Left renal cortex interstitium (tissue), 4 donors: ENCODE measurements around the gene GATA6. TPM values are rescaled to one million over a fixed set of nuclear protein-coding genes. Genes with fewer than 3 reads are reported as not detected.

ENCODE experiments used
- DNase-seq, 4 donors: peaks; one replicate each; pipeline ENCODE4 v3.0.0-alpha.2; 2013; ENCODE audit warnings: low read depth in 4 of 4, low spot score in 2 of 4, missing footprints in 1 of 4
- polyA plus RNA-seq, 4 donors: library from polyadenylated mRNA; unstranded; fragments of 120-200 nt; gene quantifications; one replicate each; pipeline ENCODE4 v1.2.1, GENCODE V29; 2013; ENCODE audit not compliant: insufficient read length in 4 of 4

The GATA6 gene
- 10 to 100 TPM in 2 of 4 donors, 1 to 10 TPM in 2; 8.0 to 13.8 (median 9.2) TPM for polyA plus RNA-seq

DNA sequence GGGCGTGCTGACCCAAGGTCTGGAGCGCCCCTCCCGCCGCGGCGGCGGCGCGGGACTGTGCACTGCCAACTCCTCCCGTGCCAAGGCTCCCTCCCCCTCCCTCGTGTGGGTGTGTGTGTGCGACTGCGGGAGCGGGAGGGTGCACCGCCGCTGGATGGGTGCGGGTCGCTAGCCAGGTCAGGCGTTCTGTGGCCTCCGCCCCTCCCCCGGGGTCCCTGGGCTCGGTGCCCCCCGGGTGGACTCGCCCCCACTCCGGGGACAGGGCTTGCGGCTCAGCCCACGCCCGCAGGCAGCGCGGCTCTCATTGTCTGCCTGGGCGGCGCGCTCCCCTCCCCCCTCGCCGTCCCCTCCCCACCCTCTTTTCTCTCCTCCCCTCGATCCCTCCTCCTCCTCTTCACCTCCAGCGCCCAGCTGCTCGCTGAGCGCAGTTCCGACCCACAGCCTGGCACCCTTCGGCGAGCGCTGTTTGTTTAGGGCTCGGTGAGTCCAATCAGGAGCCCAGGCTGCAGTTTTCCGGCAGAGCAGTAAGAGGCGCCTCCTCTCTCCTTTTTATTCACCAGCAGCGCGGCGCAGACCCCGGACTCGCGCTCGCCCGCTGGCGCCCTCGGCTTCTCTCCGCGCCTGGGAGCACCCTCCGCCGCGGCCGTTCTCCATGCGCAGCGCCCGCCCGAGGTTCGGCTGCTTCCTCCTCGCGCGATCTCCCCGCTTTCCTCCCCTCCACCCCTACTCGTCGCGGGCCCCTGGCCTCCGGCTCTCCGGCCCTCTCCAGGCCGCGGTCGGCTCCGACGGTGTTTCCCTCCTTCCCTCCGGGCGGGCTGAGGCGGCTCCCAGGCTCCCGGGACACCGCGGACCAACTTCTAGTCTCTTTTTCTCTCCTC is at the start of gene GATA6:
GATA6 (plus strand) TSS at position 579 of the 878 bp plus-strand sequence. CDS start 1,556 bp downstream, outside the sequence.
- DNase-seq, result no peak

DNA sequence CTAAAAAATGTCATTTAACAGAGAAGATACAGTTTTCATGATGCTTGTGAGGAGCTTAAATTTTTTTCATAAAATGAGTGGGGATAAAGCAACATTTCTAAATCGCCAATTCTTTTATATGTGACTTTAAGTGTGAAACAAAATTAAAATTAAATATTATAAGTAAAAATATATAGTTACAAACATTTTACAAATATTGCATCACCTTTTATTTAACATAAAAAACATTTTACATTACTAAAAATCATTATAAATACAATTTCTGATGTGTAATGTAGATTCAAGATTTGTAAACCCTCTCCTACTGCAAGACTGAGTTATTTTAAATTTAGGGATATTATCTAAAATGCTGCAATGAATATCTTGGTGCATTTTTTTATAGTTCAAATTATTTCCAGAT is 44.4 kb upstream of the GATA6 start:
- no peak for DNase-seq

DNA sequence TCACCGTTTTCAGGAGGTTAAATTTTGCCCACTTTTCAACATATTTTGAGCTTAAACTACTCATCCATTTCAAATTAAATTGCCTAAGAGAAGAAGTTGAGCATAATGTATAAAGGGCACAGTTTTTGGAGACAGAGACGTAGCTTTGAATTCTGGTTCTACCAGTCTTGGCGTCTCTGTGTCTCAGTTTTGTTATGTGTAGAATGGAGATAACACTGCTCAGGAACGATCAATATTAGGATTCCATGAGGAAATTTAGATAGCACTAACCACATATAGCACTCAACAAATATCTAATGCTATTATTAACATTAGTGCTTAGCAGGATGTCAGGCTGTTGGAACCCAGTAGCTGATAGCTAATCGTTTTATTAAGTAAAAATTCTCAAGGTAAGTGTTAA is 40.4 kb upstream of the GATA6 start:
- no peak for DNase-seq

DNA sequence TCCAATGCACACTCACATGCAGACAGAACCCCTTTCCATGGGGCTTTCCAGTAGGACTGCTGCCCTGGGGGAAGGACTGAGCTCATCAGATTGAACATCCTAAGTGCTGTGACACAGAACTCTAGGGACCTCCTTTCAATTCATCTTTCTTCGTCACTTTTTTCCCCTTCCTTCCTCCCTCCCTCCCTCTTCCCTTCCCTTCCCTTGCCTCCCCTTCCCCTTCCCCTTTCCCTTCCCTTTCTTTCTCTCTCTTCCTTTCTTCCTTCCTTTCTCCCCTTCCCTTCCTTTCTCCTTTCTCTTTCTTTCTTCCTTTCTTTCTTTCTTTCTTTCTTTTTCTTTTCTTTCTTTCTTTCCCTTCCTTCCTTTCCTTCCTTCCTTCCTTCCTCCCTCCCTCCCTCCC is 39.6 kb upstream of the GATA6 start:
- DNase-seq, result no peak

DNA sequence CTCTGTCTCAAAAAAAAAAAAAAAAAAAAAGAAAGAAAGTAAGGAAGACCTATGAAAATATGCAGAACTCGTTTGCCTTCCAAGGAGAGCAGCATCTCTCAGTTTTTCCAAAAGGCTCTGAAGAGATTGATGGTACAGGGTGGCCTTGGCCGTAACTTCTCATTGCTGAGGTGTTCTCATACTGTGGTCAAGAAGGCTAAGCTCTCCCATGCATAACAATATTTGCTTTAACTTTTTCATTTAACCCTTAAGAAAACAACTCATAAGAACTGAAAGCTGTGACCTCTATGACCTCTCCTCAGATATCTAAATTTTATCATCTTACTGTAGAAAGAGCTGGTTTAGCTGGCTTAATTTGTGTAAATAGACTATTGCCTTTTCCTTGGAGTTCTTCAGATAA is 37.1 kb upstream of the GATA6 start:
- DNase-seq, result no peak

DNA sequence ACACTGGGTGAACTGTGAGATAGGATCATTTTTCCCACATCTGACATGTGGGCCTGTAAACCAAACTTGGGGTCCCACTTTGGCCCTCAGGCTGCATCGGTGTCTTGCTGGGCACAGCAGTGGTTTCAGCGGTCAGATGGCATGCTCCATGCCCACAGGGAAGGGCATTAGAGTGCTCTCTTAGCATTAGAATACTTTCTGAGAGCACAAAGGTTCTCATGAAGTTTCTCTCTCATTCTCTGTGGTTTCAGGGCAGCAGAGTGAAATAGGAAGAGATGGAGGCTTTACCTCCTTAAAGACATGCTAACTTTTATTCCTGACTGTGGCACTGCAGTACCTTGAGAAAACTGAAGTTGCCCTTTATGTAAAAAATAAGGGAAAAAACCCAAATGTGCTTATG is 36.6 kb upstream of the GATA6 start:
- DNase-seq, result no peak

DNA sequence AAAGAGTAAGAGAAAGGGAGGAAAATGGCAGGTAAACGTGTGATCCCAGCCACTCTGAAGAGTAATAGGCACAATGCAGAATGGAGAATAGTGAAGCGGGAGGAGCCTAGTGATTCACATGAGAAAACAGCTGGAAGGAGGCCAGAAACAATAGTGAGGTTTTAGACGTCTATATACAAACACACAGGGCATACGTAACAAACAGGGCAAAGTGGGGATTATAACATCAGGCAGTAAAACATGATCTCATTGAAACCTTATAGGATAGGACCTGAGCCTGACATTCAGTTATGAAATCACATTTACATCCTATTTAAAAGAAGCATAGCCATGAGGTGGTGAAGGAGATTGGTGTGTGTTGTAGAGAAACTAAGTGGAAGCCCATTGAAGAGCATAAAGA is 33.0 kb upstream of the GATA6 start:
- DNase-seq, result no peak

DNA sequence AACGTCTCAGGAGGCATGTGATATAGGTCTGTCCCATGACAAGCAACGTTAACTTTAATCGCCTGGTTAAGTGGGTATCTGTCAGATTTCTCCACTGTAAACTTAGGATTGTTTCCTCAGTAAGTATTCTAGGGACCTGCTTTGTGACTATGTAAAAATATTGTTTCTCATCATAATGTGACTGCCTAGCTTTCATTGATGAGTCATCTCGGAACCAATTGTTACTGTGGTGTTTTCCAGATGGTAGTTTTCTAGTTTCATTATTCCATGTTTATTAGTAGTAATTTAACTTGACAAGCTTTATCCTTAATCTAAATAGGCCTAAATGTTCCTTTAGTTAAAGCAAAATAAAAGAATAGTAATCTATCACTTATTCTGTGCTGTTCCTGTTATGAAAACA is 28.2 kb upstream of the GATA6 start:
- no peak for DNase-seq

DNA sequence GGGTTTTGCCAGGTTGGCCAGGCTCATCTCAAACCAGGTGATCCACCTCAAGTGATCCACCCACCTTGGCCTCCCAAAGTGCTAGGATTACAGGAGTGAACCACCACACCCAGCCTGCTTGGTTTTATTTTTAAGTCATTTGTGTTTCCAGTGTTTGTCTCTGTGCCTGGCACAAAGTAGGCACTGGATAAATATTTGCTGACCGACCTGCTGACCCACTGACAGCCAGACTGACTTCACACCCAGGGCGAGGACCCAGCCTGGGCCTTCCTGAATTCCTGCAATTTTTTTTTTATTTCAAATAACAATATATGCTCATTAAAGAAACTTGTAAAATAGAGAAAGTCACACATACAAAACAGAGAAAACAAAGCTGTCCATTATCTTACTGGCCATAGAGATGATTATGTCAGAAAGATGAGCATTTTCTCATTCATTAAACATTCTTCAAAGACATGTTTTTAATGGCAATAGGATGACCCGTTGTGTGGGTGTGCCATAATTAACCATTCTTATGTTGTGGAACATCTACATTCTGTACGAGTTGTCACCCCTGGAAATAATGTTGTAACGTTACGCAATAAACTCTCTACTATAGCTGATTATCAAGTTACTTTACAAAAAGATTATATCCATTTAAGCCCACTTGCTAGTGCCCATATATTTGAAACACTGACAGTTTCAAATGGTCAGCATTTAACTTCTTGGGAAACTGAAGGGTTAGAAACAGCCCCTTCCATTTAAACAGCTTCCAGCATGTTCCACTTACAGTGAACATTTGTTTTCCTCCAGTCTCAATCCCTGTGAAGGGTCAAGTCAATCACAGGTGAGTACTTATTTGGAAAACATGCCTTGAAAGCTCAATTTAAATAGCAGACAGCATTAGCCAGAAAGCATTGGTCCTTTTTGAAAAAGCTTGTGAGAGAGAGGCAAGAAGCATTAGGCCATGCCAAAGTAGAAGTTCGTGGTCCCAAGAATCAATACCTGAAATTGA is 25.7 kb upstream of the GATA6 start:
- no peak for DNase-seq

DNA sequence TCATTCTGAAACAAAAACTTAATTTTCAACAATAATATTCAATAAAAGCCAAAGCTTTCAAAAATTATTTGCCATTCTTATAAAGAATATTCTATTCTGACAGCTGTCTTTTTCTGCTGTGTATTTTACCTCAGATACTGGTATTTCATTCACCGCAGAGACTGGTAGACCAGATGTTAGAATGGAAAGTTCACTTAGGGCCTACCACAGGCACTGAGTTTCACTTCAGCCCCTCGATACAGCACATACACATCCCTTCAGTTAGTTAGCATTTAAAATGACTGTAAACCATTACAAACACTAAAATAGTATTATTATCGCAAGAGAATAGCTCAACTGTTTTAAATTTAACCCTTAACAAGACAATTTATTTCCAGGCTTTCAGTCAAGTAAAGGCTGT is 24.2 kb upstream of the GATA6 start:
- DNase-seq, result no peak

DNA sequence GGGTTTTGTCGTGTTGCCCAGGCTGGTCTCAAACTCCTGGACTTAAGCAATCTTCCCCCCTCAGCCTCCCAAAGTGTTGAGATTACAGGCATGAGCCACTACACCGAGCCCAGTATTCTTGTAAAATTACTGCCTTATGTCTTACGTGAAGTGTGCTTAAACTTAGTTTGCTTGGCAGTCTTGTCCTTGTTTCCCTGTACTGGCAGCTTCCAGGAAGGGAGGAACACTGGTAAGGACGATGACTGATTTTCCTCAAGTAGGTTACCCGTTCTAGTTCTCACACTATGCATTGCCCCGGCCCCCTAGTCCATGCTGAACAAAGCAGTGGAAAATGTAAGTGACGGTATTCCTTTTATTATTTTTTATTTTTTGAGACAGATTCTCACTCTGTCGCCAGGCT is 19.7 kb upstream of the GATA6 start:
- DNase-seq, result no peak

DNA sequence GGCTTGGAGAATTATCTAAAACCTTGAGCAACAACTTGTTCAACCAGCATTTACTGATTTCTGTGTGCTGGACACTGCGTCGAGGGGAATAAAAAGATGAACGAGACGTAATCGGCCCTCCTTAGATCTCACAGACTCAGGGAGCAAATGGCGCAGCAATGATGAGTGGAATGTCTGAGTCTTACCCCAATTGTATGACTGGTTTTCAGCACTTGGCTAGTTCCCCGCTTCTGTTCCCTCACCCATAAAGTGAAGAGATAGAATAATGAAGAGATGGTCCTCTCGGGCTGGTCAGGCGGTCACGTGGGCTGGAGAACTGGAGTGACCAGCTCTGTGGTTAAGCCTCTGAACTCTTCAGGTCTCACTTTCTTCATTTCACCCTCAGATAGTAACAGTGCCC is 17.3 kb upstream of the GATA6 start:
- DNase-seq, result no peak

DNA sequence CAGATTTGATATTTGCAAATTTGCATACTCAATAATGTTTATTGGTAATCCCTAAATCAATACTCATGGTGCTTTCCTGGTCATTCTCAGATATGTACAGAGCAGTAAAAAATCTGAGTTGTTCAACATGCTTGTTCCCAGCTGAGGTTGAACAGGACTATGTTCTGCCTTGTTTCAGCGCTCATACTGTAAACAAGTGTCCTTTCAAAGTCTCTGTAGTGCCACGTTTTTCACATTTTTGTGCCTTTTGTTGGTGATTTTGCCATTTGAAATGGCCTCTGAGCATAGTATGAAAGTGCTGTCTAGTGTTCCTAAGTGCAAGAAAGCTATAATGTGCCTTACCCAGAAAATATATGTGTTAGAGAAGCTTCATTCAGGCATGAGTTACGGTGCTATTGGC is 16.0 kb upstream of the GATA6 start:
- no peak for DNase-seq

DNA sequence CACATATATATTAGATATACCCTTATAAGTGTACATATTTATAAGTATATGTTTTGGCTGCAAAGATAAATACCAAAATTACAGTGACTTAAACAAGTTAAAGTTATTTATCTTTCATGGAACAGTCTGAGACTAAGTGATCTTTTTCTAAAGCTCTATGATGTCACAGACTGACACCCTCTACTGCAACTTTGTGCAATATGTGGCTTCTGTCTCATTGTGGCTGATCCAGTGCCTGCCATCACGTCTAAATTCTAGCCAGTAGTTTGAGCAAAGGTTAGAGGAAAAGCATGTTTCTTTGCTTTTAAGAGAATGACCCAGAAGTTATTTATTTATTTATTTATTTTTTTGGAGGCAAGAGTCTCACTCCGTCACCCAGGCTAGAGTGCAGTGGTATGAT is 13.8 kb upstream of the GATA6 start:
- no peak for DNase-seq

DNA sequence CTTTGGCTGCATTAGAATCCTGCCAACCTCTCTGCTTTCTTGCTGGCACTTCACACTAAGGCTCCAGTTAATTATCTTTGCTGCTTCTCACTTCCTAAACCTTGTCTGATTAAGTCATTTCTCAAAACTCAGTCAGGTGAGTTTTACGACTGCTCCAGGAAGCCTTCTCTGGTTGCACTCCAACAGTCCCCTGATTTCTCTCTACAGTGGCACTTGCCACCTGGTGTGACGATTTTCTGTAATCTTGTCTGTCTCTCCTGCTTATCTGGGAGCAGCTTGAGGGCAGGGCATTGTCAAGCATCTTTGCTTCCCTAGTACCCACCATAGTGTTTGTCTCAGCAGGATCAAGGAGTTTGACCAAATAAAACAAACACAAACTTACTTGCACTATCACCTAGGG is 10.4 kb upstream of the GATA6 start:
- no peak for DNase-seq

DNA sequence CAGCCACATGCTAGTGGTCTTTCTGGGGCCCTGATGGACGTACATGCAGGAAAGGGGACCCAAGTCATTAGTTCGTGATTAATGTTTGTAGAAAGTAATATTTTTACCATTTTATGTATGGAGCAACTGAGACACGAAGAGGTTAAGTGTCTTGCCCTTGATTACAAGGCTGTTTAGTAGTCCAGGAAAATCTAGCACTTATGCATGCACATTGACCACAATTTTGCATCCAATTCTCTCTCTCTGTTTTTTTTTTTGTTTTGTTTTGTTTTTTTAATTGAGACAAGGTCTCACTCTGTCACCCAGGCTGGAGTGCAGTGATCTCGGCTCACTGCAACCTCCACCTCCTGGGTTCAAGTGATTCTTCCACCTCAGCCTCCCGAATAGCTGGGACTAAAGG is 8.3 kb upstream of the GATA6 start:
- no peak for DNase-seq

DNA sequence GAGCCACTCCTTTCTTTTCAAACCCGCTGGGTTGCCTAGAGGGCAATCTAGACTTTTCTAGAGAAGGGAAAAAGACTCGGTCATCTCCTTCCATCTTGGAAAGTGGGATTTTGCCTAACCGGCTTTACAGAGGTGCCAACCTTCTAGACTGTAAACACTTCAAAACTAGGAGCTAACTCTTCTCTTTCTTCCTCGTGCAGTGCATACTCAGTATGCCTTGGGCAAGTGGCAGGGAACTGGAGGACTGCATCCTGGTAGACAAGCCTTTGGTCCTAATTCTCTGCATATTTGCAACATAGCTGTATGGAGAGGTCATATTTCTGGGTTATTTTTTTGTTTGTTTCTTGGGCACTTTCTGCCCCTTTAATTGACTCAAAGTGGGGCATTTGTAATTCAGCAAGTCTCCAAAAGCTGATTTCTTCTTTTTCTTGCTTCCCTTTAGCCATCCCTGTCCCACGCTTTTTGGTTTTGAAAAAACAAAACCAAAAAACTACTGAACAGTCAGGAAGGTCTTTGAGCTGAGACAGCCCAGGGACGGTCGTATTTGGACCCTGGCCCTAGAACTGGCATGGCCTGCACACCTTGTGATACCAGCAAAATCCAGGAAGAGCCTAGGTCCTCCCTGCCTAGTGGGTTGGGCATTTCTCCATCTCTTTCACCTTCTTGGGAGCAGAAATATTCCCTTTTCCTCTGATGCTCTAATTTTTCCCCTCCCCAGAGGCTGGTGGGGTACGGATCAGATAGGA is 5.8 kb upstream of the GATA6 start:
- no peak for DNase-seq

DNA sequence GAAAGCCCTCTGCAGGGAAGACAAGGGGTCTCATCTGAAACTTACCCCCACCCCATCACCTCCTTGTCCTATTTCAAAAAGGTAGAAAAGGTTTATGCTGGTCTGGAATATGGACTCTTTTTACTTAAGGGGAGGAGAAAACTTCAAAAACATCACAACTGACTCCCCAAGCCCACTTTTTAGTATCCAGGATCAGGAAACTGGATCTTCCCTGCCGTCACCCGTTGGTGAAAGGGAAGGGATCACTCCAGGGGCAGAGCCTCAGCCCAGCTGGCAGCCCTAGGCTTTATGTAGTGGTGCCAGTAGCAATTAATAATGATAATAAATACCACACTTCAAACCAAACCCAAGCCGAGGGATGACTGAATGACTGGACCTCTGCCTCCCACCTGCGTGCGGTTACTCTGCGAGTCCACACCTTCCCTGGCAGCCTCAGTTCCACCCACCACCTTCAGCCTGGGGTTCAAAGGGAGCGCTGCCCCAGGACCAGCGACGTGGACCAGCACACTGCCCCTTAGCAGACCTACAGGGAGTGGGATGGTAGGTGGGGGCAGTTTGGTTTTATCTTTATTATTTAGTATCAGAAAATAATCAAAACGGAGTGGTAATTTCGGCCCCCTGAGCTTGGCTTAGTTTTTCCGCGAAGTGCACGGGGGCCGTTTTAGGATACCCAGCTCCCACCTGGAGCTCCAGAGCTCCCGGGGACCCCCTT is 4.9 kb upstream of the GATA6 start:
- no peak for DNase-seq

DNA sequence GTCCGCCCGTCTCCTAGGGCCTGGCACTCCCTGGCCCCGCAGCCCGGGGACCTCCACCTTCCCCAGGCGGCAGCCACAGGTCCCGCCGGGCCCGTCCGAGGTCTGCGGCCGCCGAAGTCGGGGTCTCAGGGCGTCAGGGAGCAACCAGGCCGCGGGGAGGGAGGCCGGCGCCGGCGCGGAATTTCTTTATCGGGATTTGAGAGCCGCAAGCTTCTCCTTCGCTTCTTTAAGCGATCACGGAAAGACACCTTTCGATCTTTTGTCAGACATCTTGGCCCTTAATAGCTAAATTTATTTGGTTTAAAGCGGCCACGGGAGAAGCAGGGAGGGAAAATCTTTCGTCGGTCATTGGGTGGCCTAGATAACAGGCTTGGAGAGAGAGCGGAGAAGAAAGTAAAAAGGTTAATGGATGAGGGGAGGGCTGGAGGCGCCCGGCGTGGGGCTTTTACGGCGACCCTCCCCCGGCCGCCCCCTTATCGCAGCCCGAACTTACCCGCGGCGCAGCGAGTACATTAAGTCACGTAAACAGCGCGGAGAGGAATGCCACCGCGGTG is 4.3 kb upstream of the GATA6 start:
- DNase-seq, result no peak

DNA sequence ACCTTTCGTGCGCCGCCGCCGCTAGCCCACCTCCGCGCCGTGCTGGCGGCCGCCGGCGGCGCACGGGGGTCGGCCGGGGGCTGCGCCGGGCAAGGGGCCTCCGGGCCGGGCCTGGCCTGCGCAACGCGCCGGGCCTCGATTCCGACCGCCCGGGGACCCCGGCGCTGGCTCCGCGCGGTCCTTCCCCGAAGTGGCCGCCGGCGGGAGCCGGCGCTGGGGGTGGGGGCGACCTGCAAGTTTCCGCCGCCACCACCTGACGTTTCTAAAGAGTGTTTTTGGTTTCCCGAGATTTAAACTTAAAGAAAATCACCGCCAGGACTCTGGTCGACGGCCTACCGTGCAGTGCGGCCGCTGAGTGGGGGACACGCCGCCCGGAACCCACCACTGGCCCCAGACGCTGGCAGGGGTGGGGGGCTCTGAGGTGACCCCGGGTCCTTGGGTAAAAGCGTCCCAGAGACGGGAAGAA is 3.8 kb upstream of the GATA6 start:
- DNase-seq, result no peak
